Measurements from ENCODE around the gene FEN1. TPM values are rescaled to one million over a fixed set of nuclear protein-coding genes. Genes with fewer than 3 reads are reported as not detected.

Gene FEN1
- total RNA-seq, 1 donor from 2014 or later, result 13.8 TPM

- H3K36me3 Mint-ChIP-seq (ENCODE audit: low read depth, unreplicated experiment), result peaks cover 6% of the 10 kb centered on the region
- Histone ChIP-seq H3K9me3 (ENCODE audit: insufficient read depth, low read depth, low read length) (no peaks in the 10 kb centered on the region), H3K79me2 (ENCODE audit: insufficient read depth, low read length) (no peaks in the 10 kb centered on the region), H3K4me3 (ENCODE audit: insufficient read depth, low read depth, low read length) (no peak overlapping the region), H3K9ac (ENCODE audit: low read length) (no peak overlapping the region), H3K4me2 (ENCODE audit: low read length) (no peak overlapping the region), H2AFZ (ENCODE audit: low read depth, low read length) (no peak overlapping the region), H3K27ac (ENCODE audit: low read depth, low read length) (no peak overlapping the region), H3K4me1 (ENCODE audit: insufficient read depth, low read length) (peaks cover 6% of the 10 kb centered on the region), H4K20me1 (ENCODE audit: insufficient read depth, low read length) (peaks cover 17% of the 10 kb centered on the region), H3K36me3 (ENCODE audit: insufficient read depth, low read length) (no peaks in the 10 kb centered on the region), H3K27me3 (ENCODE audit: insufficient read depth, low read length) (no peaks in the 10 kb centered on the region)
- H3K9me3 Mint-ChIP-seq (ENCODE audit: unreplicated experiment), result no peaks in the 10 kb centered on the region
- FAIRE-seq (no peak), DNase-seq (ENCODE audit: low read depth) (no peak)
- no peaks in the 10 kb centered on the region for H3K27me3 Mint-ChIP-seq (ENCODE audit: low read depth, unreplicated experiment)
- TF ChIP-seq EZH2 (IDR thresholded peaks at IDR 0.05; ENCODE audit: insufficient read depth, low read length) (no peak), CTCF (IDR thresholded peaks at IDR 0.05; ENCODE audit: insufficient read depth, low read depth, low read length) (no peak)
- no peak overlapping the region for H3K27ac Mint-ChIP-seq (ENCODE audit: unreplicated experiment)
- H3K4me1 Mint-ChIP-seq (ENCODE audit: low read depth, unreplicated experiment), result peaks cover 12% of the 10 kb centered on the region
- no peak overlapping the region for H3K4me3 Mint-ChIP-seq (ENCODE audit: unreplicated experiment)
Observed at GRCh38 chr11:61778357-61778886, 14.3 kb upstream of the FEN1 start.

- Histone ChIP-seq H2AFZ (ENCODE audit: low read depth, low read length) (no peak overlapping the region), H3K4me2 (ENCODE audit: low read length) (no peak overlapping the region), H3K9me3 (ENCODE audit: insufficient read depth, low read depth, low read length) (no peaks in the 10 kb centered on the region), H3K27ac (ENCODE audit: low read depth, low read length) (no peak overlapping the region), H3K79me2 (ENCODE audit: insufficient read depth, low read length) (no peaks in the 10 kb centered on the region), H3K4me1 (ENCODE audit: insufficient read depth, low read length) (peaks cover 12% of the 10 kb centered on the region), H3K36me3 (ENCODE audit: insufficient read depth, low read length) (no peaks in the 10 kb centered on the region), H3K9ac (ENCODE audit: low read length) (no peak overlapping the region), H4K20me1 (ENCODE audit: insufficient read depth, low read length) (peaks cover 20% of the 10 kb centered on the region), H3K4me3 (ENCODE audit: insufficient read depth, low read depth, low read length) (no peak overlapping the region), H3K27me3 (ENCODE audit: insufficient read depth, low read length) (no peaks in the 10 kb centered on the region)
- H3K36me3 Mint-ChIP-seq (ENCODE audit: low read depth, unreplicated experiment), result peaks cover 6% of the 10 kb centered on the region
- H3K27me3 Mint-ChIP-seq (ENCODE audit: low read depth, unreplicated experiment), result no peaks in the 10 kb centered on the region
- DNase-seq (ENCODE audit: low read depth), result no peak
- H3K4me3 Mint-ChIP-seq (ENCODE audit: unreplicated experiment), result no peak overlapping the region
- no peaks in the 10 kb centered on the region for H3K9me3 Mint-ChIP-seq (ENCODE audit: unreplicated experiment)
- H3K4me1 Mint-ChIP-seq (ENCODE audit: low read depth, unreplicated experiment), result peaks cover 17% of the 10 kb centered on the region
- no peak overlapping the region for H3K27ac Mint-ChIP-seq (ENCODE audit: unreplicated experiment)
- FAIRE-seq, result no peak
- TF ChIP-seq CTCF (IDR thresholded peaks at IDR 0.05; ENCODE audit: insufficient read depth, low read depth, low read length) (no peak), EZH2 (IDR thresholded peaks at IDR 0.05; ENCODE audit: insufficient read depth, low read length) (no peak)
Observed at GRCh38 chr11:61778920-61779650, 13.6 kb upstream of the FEN1 start.
